Smooth muscle cell (in vitro differentiated cells): ENCODE data around the gene INHA. TPM values are rescaled to one million over a fixed set of nuclear protein-coding genes. Genes with fewer than 3 reads are reported as not detected.

Experiments
- DNase-seq: peaks from one replicate; lab custom pipeline; 2025; ENCODE audit not compliant: unreplicated experiment; lab: John Stamatoyannopoulos, UW
- H2AFZ ChIP-seq: fragments of 200-600 bp; sonication (generic); 2 replicates; pipeline ENCODE4 v1.6.0; 2016; ENCODE audit warnings: antibody characterized with exemption, low read depth, mild to moderate bottlenecking
- H3F3A ChIP-seq: fragments of 200-600 bp; sonication (generic); 2 replicates; pipeline ENCODE4 v1.6.0; 2017; ENCODE audit warnings: antibody characterized with exemption, low read depth
- H3K27ac ChIP-seq: fragments of 200-600 bp; sonication (generic); 2 replicates; pipeline ENCODE4 v1.5.1; 2016; ENCODE audit warnings: low read depth, mild to moderate bottlenecking
- H3K27me3 ChIP-seq: fragments of 200-600 bp; sonication (generic); 2 replicates; pipeline ENCODE4 v1.6.1; 2016; ENCODE audit warnings: low read depth, mild to moderate bottlenecking
- H3K36me3 ChIP-seq: fragments of 200-600 bp; sonication (generic); 2 replicates; pipeline ENCODE4 v1.5.1; 2016; ENCODE audit warnings: low read depth
- H3K4me1 ChIP-seq: fragments of 200-600 bp; sonication (generic); 2 replicates; pipeline ENCODE4 v1.5.1; 2016; ENCODE audit warnings: low read depth
- H3K4me2 ChIP-seq: fragments of 200-600 bp; sonication (generic); 2 replicates; pipeline ENCODE4 v1.6.0; 2016; ENCODE audit warnings: mild to moderate bottlenecking
- H3K4me3 ChIP-seq: fragments of 200-600 bp; sonication (generic); 2 replicates; pipeline ENCODE4 v1.5.1; 2016; ENCODE audit warnings: mild to moderate bottlenecking
- H3K79me2 ChIP-seq: fragments of 200-600 bp; sonication (generic); 2 replicates; pipeline ENCODE4 v1.6.0; 2016; ENCODE audit warnings: low read depth, mild to moderate bottlenecking
- H3K9ac ChIP-seq: fragments of 200-600 bp; sonication (generic); 2 replicates; pipeline ENCODE4 v1.6.0; 2016; ENCODE audit warnings: low read depth
- H3K9me3 ChIP-seq: fragments of 200-600 bp; sonication (generic); replicated peaks from 2 replicates; pipeline ENCODE4 v1.5.1; 2016; ENCODE audit warnings: low read depth
- H4K20me1 ChIP-seq: fragments of 200-600 bp; sonication (generic); 2 replicates; pipeline ENCODE4 v1.6.0; 2016; ENCODE audit warnings: low read depth
- WGBS: methylation state at CpG from one replicate; pipeline ENCODE4 v1.1.7; 2016; ENCODE audit warnings: low lambda C conversion rate; 5-methylcytosine and 5-hydroxymethylcytosine counted together
- polyA plus RNA-seq: library from polyadenylated mRNA; unstranded; fragments of >200 nt; fragmentation: Nextera tagmentation; extraction: Ambion mirVana; gene quantifications from 2 replicates; pipeline ENCODE4 v1.2.1, GENCODE V29; 2016
- total RNA-seq: library from RNA; depleted of rRNA; stranded (reverse); fragments of >200 nt; gene quantifications from 2 replicates; pipeline ENCODE4 v1.2.3, GENCODE V29; 2014
- TF ChIP-seq, protein P1 (sequence below): fragments of 200-600 bp; sonication (generic); IDR thresholded peaks from 2 replicates; pipeline ENCODE4 v1.5.1; 2017; ENCODE audit warnings: borderline replicate concordance, mild to moderate bottlenecking, antibody characterized with exemption; ENCODE audit not compliant: insufficient read depth, poor library complexity, severe bottlenecking

INHA gene
- total and polyA plus RNA-seq, 2 experiments from 2014 or later, result 4.0 to 4.3 TPM

DNA sequence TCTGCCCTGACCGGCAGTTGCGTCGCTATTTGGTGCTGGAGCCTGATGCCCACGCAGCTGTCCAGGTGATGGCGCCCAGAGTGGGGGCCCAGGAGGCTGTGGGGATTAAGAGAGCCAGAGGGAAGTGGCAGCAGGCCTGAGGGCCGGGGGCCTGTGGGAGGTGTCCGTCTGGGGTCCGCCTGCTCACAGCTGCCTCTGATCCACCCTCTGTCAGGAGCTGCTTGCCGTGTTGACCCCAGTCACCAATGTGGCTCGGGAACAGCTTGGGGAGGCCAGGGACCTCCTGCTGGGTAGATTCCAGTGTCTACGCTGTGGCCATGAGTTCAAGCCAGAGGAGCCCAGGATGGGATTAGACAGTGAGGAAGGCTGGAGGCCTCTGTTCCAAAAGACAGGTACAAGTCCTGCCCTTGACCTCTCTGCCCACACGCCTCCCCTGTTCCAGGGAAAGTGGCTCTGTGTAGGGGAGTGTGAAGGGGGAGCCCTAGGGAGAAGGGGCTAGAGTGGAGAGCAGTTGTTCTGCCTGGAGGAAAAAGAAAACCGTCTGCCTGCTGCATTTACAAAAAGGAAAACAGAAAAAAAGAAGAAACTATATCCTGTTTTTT lies 37.1 kb downstream of the INHA start:
- TF ChIP-seq, protein P1, sequence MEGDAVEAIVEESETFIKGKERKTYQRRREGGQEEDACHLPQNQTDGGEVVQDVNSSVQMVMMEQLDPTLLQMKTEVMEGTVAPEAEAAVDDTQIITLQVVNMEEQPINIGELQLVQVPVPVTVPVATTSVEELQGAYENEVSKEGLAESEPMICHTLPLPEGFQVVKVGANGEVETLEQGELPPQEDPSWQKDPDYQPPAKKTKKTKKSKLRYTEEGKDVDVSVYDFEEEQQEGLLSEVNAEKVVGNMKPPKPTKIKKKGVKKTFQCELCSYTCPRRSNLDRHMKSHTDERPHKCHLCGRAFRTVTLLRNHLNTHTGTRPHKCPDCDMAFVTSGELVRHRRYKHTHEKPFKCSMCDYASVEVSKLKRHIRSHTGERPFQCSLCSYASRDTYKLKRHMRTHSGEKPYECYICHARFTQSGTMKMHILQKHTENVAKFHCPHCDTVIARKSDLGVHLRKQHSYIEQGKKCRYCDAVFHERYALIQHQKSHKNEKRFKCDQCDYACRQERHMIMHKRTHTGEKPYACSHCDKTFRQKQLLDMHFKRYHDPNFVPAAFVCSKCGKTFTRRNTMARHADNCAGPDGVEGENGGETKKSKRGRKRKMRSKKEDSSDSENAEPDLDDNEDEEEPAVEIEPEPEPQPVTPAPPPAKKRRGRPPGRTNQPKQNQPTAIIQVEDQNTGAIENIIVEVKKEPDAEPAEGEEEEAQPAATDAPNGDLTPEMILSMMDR, result no peak
- DNase-seq, result no peak
- no peak overlapping the region for H3K4me3 ChIP-seq
- no peaks in the 10 kb centered on the region for H3K36me3 ChIP-seq
- 96% methylated on average over 10 of the region's 13 CpGs for WGBS
- no peaks in the 10 kb centered on the region for H3K4me1 ChIP-seq
- H4K20me1 ChIP-seq, result no peaks in the 10 kb centered on the region
- H3F3A ChIP-seq, result no peaks in the 10 kb centered on the region
- no peak overlapping the region for H2AFZ ChIP-seq
- H3K27me3 ChIP-seq, result no peaks in the 10 kb centered on the region
- H3K27ac ChIP-seq, result no peak overlapping the region
- H3K4me2 ChIP-seq, result no peak overlapping the region
- H3K79me2 ChIP-seq, result no peaks in the 10 kb centered on the region
- no peak overlapping the region for H3K9ac ChIP-seq
- H3K9me3 ChIP-seq, result no peaks in the 10 kb centered on the region

DNA sequence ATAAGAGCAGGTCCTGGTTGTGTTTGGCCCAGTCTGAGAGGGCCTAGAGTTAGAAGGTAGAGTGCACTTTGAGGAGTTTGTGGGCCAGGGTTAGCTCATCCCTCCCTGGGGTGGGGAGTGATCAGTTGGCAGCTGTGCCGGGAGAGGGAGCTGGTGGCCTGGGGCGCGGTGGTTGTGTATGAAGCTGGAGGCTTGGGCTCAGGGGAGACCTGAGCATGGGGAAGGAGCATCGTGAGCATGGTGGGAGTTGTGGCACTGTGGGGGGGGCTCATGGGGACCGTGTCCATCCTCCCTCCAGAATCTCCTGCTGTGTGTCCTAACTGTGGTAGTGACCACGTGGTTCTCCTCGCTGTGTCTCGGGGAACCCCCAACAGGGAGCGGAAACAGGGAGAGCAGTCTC lies 39.2 kb downstream of the INHA start:
- H2AFZ ChIP-seq, result no peak overlapping the region
- no peak overlapping the region for H3K9ac ChIP-seq
- H3K4me2 ChIP-seq, result no peak overlapping the region
- no peaks in the 10 kb centered on the region for H3F3A ChIP-seq
- no peaks in the 10 kb centered on the region for H3K9me3 ChIP-seq
- no peaks in the 10 kb centered on the region for H3K36me3 ChIP-seq
- no peaks in the 10 kb centered on the region for H3K4me1 ChIP-seq
- no peak overlapping the region for H3K27ac ChIP-seq
- H3K4me3 ChIP-seq, result no peak overlapping the region
- H4K20me1 ChIP-seq, result no peaks in the 10 kb centered on the region
- H3K79me2 ChIP-seq, result no peaks in the 10 kb centered on the region
- TF ChIP-seq, protein P1, result no peak
- WGBS, result 96% methylated on average over 8 of the region's 9 CpGs
- DNase-seq, result no peak
- H3K27me3 ChIP-seq, result no peaks in the 10 kb centered on the region

DNA sequence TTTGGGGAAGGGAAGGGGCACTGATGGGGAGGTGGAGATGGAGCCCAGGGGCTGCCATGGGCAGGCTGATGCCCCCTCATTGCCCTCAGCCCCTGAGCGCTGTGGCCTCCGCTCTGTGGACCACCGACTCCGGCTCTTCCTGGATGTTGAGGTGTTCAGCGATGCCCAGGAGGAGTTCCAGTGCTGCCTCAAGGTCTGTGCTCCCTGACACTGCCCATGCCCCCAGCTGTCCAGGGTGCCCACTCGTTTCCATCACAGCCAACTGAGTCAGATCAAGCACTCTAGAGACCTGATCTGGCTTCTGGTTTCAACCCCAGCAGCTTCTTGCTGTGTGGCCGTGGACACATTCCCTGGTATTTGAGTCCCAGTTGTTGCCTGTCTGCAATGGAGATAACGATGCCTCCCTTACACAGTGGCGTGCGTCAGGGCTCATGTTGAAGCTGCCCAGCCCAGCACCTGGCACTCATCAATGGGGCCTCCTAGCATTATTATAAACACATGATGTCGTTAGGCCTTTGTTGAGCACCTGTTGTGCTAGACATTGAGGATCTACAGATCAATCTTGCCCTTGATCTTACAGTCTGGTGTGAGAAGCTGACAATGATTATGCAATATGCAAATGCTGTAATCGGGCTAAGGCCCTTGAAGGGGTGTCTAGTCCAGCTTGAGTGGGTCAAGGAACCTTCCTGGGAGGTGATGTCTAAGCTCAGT lies 39.9 kb downstream of the INHA start:
- no peaks in the 10 kb centered on the region for H3K27me3 ChIP-seq
- H3K36me3 ChIP-seq, result no peaks in the 10 kb centered on the region
- H2AFZ ChIP-seq, result no peak overlapping the region
- no peak overlapping the region for H3K4me3 ChIP-seq
- H4K20me1 ChIP-seq, result no peaks in the 10 kb centered on the region
- no peak overlapping the region for H3K4me2 ChIP-seq
- TF ChIP-seq, protein P1, result no peak
- H3K4me1 ChIP-seq, result no peaks in the 10 kb centered on the region
- no peaks in the 10 kb centered on the region for H3K9me3 ChIP-seq
- 79% methylated on average over 12 of the region's 12 CpGs for WGBS
- H3K27ac ChIP-seq, result no peak overlapping the region
- H3K9ac ChIP-seq, result no peak overlapping the region
- no peaks in the 10 kb centered on the region for H3F3A ChIP-seq
- H3K79me2 ChIP-seq, result no peaks in the 10 kb centered on the region
- no peak for DNase-seq
